Activated B cell treated with CpG ODN at 0.5 μM for 24 hours (primary cell): ENCODE results near the gene HS3ST3B1. TPM values are rescaled to one million over a fixed set of nuclear protein-coding genes. Genes with fewer than 3 reads are reported as not detected.
A peak's percentile ranks its signal among the peaks of the same experiment; 100 is the strongest.

Experiments
- ATAC-seq: fragments of 200-7000 bp; cut with Tn5 transposase; one replicate; pipeline ENCODE4 v1.10.0; 2021; ENCODE audit warnings: low read depth, mild to moderate bottlenecking, moderate library complexity
- CTCF ChIA-PET: fragments of 350-600 bp; sonication (Branson Sonifier 250); formaldehyde crosslinking; loops from one replicate; lab custom pipeline; 2021; ENCODE audit warnings: antibody characterized with exemption; lab: Charles Lee
- POLR2A ChIA-PET: fragments of 350-600 bp; sonication (Branson Sonifier 250); formaldehyde crosslinking; loops from one replicate; lab custom pipeline; 2021; ENCODE audit warnings: antibody characterized with exemption; lab: Charles Lee
- DNase-seq: peaks from one replicate; pipeline ENCODE4 v3.0.0; 2022
- H3K27ac Mint-ChIP-seq: one replicate; pipeline ENCODE4 v1.8.0; 2020; ENCODE audit warnings: mixed read lengths
- H3K27me3 Mint-ChIP-seq: one replicate; pipeline ENCODE4 v1.8.0; 2021; ENCODE audit warnings: mixed read lengths
- H3K36me3 Mint-ChIP-seq: one replicate; pipeline ENCODE4 v1.8.0; 2021; ENCODE audit warnings: low read depth, mixed read lengths
- H3K4me1 Mint-ChIP-seq: one replicate; pipeline ENCODE4 v1.8.0; 2021; ENCODE audit warnings: mixed read lengths
- H3K4me3 Mint-ChIP-seq: one replicate; pipeline ENCODE4 v1.8.0; 2020; ENCODE audit warnings: mild to moderate bottlenecking, mixed read lengths
- H3K9me3 Mint-ChIP-seq: one replicate; pipeline ENCODE4 v1.8.0; 2020; ENCODE audit warnings: mixed read lengths
- CTCF ChIP-seq: fragments of 200-600 bp; IDR thresholded peaks from one replicate; pipeline ENCODE4 v1.8.0; 2022; ENCODE audit warnings: antibody characterized with exemption, mild to moderate bottlenecking
- intact Hi-C: fragments of 100-400 bp; cut with micrococcal nuclease; formaldehyde crosslinking; loops from one replicate; pipeline ENCODE4 v1.15.1; 2024
- total RNA-seq: library from RNA; stranded (reverse); gene quantifications from 2 replicates; pipeline ENCODE4 v1.2.3, GENCODE V29; 2022

Gene HS3ST3B1
- total RNA-seq, 1 donor from 2014 or later: 3.3 TPM

- Mint-ChIP-seq H3K4me1 (peaks cover 46% of the 10 kb centered on the region), H3K36me3 (no peaks in the 10 kb centered on the region), H3K4me3 (no peak overlapping the region), H3K9me3 (no peaks in the 10 kb centered on the region), H3K27me3 (peaks cover 27% of the 10 kb centered on the region), H3K27ac (no peak overlapping the region)
- CTCF ChIA-PET: no interaction called here
- intact Hi-C loops: no loop called here
- POLR2A ChIA-PET: interaction anchor here (1.0 kb wide), 1 partner anchor 45 kb away, joined by 3 read pairs; no protein-coding TSS in a partner anchor
- ATAC-seq (no peak), DNase-seq (no peak)
- TF ChIP-seq CTCF: no peak
These were observed 5.1 kb downstream of the HS3ST3B1 start for GRCh38 chr17:14305785-14306496.

- CTCF ChIA-PET: no interaction called here
- no peaks in the 10 kb centered on the region for H3K9me3 Mint-ChIP-seq
- POLR2A ChIA-PET: interaction anchor here (0.6 to 1.0 kb wide), 2 partner anchors 45 to 354 kb away, joined by 3 to 4 read pairs; no protein-coding TSS in a partner anchor
- H3K27ac Mint-ChIP-seq: no peak overlapping the region
- ATAC-seq (no peak), DNase-seq (no peak)
- peaks cover 27% of the 10 kb centered on the region for H3K27me3 Mint-ChIP-seq
- no peak for TF ChIP-seq CTCF
- H3K4me1 Mint-ChIP-seq: peaks cover 45% of the 10 kb centered on the region
- no peaks in the 10 kb centered on the region for H3K36me3 Mint-ChIP-seq
- intact Hi-C loops: no loop called here
- no peak overlapping the region for H3K4me3 Mint-ChIP-seq
These were observed 5.7 kb downstream of the HS3ST3B1 start for GRCh38 chr17:14306596-14306995.

- H3K36me3 Mint-ChIP-seq: no peaks in the 10 kb centered on the region
- ChIA-PET POLR2A (no interaction called here), CTCF (no interaction called here)
- H3K4me1 Mint-ChIP-seq: peaks cover 39% of the 10 kb centered on the region
- ATAC-seq: no peak
- no peak overlapping the region for H3K27ac Mint-ChIP-seq
- no peak overlapping the region for H3K4me3 Mint-ChIP-seq
- peaks cover 27% of the 10 kb centered on the region for H3K27me3 Mint-ChIP-seq
- TF ChIP-seq CTCF: no peak
- H3K9me3 Mint-ChIP-seq: no peaks in the 10 kb centered on the region
- intact Hi-C loops: no loop called here
- no peak for DNase-seq
These were observed 6.7 kb downstream of the HS3ST3B1 start for GRCh38 chr17:14307560-14308024.

- H3K4me1 Mint-ChIP-seq: peaks cover 29% of the 10 kb centered on the region
- DNase-seq (no peak), ATAC-seq (no peak)
- H3K27ac Mint-ChIP-seq: no peak overlapping the region
- H3K9me3 Mint-ChIP-seq: no peaks in the 10 kb centered on the region
- peaks cover 2% of the 10 kb centered on the region for H3K36me3 Mint-ChIP-seq
- no peak for TF ChIP-seq CTCF
- POLR2A ChIA-PET: interaction anchor here (1.3 kb wide), 1 partner anchor 8 kb away, joined by 4 read pairs; the partner anchor contains the start of gene HS3ST3B1
- peaks cover 24% of the 10 kb centered on the region for H3K27me3 Mint-ChIP-seq
- CTCF ChIA-PET: no interaction called here
- peak overlapping the region; percentile 74 for H3K4me3 Mint-ChIP-seq
- intact Hi-C loops: no loop called here
These were observed 7.7 kb downstream of the HS3ST3B1 start for GRCh38 chr17:14308636-14308964.

GRCh38 chr17:14308965-14309879 is 8.3 kb downstream of the HS3ST3B1 start:
- Mint-ChIP-seq H3K36me3 (peaks cover 2% of the 10 kb centered on the region), H3K27me3 (peaks cover 23% of the 10 kb centered on the region), H3K4me3 (peak overlapping the region; percentile 74), H3K4me1 (peaks cover 26% of the 10 kb centered on the region), H3K9me3 (no peaks in the 10 kb centered on the region), H3K27ac (no peak overlapping the region)
- POLR2A ChIA-PET: interaction anchor here (1.3 kb wide), 1 partner anchor 8 kb away, joined by 4 read pairs; the partner anchor contains the start of gene HS3ST3B1
- CTCF ChIA-PET: no interaction called here
- intact Hi-C loops: no loop called here
- ATAC-seq (peak; percentile 100), DNase-seq (peak; percentile 74)
- no peak for TF ChIP-seq CTCF
